Esophagus (tissue), 2 donors: Measurements from ENCODE around the gene GPAT2. TPM values are rescaled to one million over a fixed set of nuclear protein-coding genes. Genes with fewer than 3 reads are reported as not detected.
"Not testable (repeated sequence)": the region's sequence is repeated elsewhere in the genome, so short reads cannot be mapped to it uniquely, and the experiment has no call there.

Experiments
- H3K27ac ChIP-seq, 2 donors: one replicate each; pipeline ENCODE4 v1.5.1; 2013; ENCODE audit warnings: low read depth in 2 of 2, mild to moderate bottlenecking in 2 of 2, inconsistent platforms in 1 of 2, low read length in 1 of 2, moderate library complexity in 1 of 2
- H3K27me3 ChIP-seq, 2 donors: one replicate each; pipeline ENCODE4 v1.6.1; 2013; ENCODE audit warnings: low read length in 2 of 2, control low read depth in 1 of 2, mild to moderate bottlenecking in 1 of 2; ENCODE audit not compliant: insufficient read depth in 2 of 2, control insufficient read depth in 1 of 2
- H3K36me3 ChIP-seq, 2 donors: one replicate each; pipeline ENCODE4 v1.6.1; 2013; ENCODE audit warnings: low read length in 1 of 2; ENCODE audit not compliant: control insufficient read depth in 2 of 2, insufficient read depth in 2 of 2
- H3K4me1 ChIP-seq, 2 donors: one replicate each; pipeline ENCODE4 v1.6.1; 2013; ENCODE audit warnings: low read length in 1 of 2; ENCODE audit not compliant: control insufficient read depth in 2 of 2, insufficient read depth in 2 of 2
- H3K4me3 ChIP-seq, 2 donors: one replicate each; pipeline ENCODE4 v1.5.1; 2013; ENCODE audit warnings: low read length in 2 of 2, mild to moderate bottlenecking in 2 of 2, low read depth in 1 of 2, moderate library complexity in 1 of 2
- H3K9me3 ChIP-seq, 2 donors: one replicate each; pipeline ENCODE4 v1.6.1; 2013; ENCODE audit warnings: mild to moderate bottlenecking in 2 of 2, low read depth in 1 of 2, low read length in 1 of 2, moderate library complexity in 1 of 2; ENCODE audit not compliant: control insufficient read depth in 2 of 2, insufficient read depth in 1 of 2
- WGBS, 2 donors: extraction: QIAGEN DNeasy Blood & Tissue Kit; methylation state at CpG; one replicate each; pipeline ENCODE4 v1.1.7; 2013; 5-methylcytosine and 5-hydroxymethylcytosine counted together
- polyA plus RNA-seq, 2 donors: library from polyadenylated mRNA; stranded (reverse); fragments of 200-250 nt; gene quantifications; one replicate each; pipeline ENCODE4 v1.2.3, GENCODE V29; 2013
- donor health status: healthy with polysubstance abuse.
- donor health status: Bipolar disorder and iron deficiency.

GPAT2 gene
- under 1 TPM; 0.43 to 0.98 TPM for polyA plus RNA-seq

DNA sequence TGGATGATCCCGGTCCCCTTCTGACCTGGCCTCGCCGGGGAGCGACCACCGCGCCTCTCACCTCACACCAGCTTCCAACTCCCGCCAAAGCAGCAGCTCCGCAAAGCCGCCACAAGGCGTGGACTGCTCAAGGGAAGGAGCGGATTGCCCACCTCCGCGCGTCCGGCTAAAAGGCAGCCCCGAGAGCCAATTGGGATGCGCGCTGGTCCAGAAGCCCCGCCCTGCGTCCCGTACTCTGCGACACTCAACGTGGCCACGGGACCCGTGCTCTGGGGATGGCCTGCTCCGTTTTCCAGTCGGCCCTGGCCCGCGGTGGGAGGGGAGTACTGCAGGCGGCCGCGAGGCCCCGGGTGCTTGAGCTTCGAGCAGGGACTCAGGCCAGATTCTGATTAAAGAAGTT is at the start of gene GPAT2:
Gene GPAT2, minus strand, starts transcription at position 125 of the 400 bp plus-strand sequence. CDS start 2,557 bp downstream, outside the sequence.
- not testable (repeated sequence) for H3K27ac ChIP-seq, H3K4me3 ChIP-seq, H3K9me3 ChIP-seq, H3K4me1 ChIP-seq, H3K36me3 ChIP-seq, H3K27me3 ChIP-seq
- no CpG with 5 or more reads among the region's 34 CpGs for WGBS, 2 donors

- no peak overlapping the region for H3K4me3 ChIP-seq
- H3K27me3 ChIP-seq = no peaks in the 10 kb centered on the region
- no peak overlapping the region for H3K27ac ChIP-seq
- no peaks in the 10 kb centered on the region for H3K9me3 ChIP-seq
- 88 to 90% methylated on average over 21 to 22 of the region's 22 CpGs for WGBS, 2 donors
- H3K36me3 ChIP-seq = no peaks in the 10 kb centered on the region
- H3K4me1 ChIP-seq = peaks cover 0 to 2% of the 10 kb centered on the region in 2 donors
Measured at GRCh38 chr2:96083989-96084857, 49.5 kb upstream of the GPAT2 start.

DNA sequence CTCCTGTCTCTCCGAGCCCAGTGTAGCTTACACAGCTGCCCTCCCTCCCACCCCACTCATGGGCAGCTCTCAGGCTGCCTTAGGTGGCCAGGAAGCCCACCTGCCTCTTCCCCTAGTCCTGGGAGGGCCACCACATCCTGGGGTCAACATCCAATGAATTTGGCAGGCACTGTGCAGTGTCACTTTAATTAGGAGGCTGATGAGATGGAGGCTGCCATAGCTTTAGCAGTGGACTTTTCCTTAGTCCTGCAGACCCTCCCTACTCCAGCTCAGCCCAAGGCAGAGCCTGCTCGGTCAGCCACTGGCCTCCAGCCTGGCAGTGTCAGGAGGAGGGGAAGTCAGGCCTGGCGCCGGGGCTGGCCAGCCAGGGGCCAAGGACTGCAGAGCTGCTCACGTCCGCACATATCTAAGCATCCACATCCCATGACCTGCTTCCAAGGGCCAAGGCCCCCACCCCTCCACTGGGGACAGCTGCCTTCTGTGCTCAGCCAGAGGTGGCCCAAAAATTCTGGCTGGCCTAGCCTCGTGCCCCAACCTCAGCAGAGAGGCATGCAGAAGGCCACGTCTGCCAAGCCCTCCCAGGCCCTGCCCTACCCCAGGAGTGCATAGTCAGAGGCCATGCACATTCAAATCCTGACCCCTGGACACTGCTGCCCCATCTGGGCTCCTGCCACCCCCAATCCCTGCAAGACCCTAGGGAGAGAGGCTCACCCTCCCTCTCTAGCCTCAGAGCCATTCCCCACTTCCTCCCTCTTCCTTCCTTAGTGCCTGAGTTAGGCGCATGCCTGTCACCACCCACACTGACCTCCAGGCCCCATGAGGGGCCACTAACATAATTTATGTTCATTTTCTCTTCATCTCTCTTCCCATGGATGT is 48.6 kb upstream of the GPAT2 start:
- Histone ChIP-seq H3K27me3 (no peaks in the 10 kb centered on the region), H3K4me3 (no peak overlapping the region), H3K4me1 (peaks cover 0 to 2% of the 10 kb centered on the region in 2 donors), H3K36me3 (no peaks in the 10 kb centered on the region), H3K27ac (no peak overlapping the region), H3K9me3 (no peaks in the 10 kb centered on the region)
- WGBS, 2 donors = 65 to 77% methylated on average over 9 of the region's 9 CpGs

GRCh38 chr2:96082211-96083063 is 47.7 kb upstream of the GPAT2 start:
- H3K4me3 ChIP-seq = no peak overlapping the region
- H3K4me1 ChIP-seq = peaks cover 0 to 2% of the 10 kb centered on the region in 2 donors
- no peak overlapping the region for H3K27ac ChIP-seq
- H3K27me3 ChIP-seq = no peaks in the 10 kb centered on the region
- H3K36me3 ChIP-seq = no peaks in the 10 kb centered on the region
- H3K9me3 ChIP-seq = no peaks in the 10 kb centered on the region
- 88 to 89% methylated on average over 14 of the region's 14 CpGs for WGBS, 2 donors

DNA sequence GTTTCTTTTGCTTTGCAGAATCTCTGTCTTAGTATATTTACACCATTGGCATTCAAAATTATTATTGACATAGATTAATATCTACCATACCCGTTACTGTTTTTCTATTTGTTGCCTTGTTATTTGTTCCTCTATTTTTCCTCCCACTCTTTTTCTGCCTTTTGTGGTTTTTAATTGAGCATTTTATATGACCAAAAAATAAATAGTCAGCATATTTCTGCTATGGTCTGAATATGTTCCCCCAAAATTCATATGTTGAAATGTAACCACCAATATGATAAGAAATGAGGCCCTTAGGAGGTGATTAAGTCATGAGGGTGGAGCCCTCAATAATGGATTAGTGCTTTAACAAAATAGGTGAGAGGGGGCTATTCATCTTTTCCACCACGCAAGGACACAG is 46.3 kb upstream of the GPAT2 start:
- Histone ChIP-seq H3K4me3 (no peak overlapping the region), H3K36me3 (no peaks in the 10 kb centered on the region), H3K4me1 (peaks cover 0 to 1% of the 10 kb centered on the region in 2 donors), H3K27ac (no peak overlapping the region), H3K9me3 (no peaks in the 10 kb centered on the region), H3K27me3 (no peaks in the 10 kb centered on the region)
- 89 to 90% methylated on average over 2 of the region's 2 CpGs for WGBS, 2 donors

DNA sequence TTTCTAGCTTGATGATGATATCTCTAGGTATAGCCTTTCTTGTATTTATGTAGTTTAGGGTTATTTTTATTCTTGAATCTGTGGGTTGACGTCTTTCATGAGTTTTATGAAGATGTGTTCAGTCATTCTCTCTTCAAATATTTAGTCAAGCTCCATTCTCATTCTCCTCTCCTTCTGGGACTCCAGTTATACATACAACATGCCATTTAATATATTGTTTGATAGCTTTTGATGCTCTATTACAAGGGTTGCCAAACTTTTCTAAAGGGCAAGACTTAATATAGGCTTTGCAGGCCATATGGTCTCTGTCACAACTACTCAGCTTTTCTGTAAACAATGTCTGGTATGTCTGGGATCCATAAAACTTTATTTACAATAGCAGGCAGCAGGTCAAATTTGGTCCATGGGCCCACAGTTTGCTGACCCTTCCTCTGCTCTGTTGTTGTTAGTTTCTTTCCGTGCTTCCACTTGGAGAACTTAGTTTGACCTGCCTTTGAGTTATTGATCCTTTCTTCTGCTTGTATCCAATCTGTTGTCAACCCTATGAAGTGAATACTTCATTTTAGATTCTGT is 40.6 kb upstream of the GPAT2 start:
- no peak overlapping the region for H3K27ac ChIP-seq
- no peaks in the 10 kb centered on the region for H3K36me3 ChIP-seq
- H3K27me3 ChIP-seq = no peaks in the 10 kb centered on the region
- WGBS, 2 donors = 63 to 67% methylated on average over 2 of the region's 2 CpGs
- H3K4me3 ChIP-seq = no peak overlapping the region
- H3K9me3 ChIP-seq = no peaks in the 10 kb centered on the region
- no peaks in the 10 kb centered on the region for H3K4me1 ChIP-seq

- 66 to 83% methylated on average over 6 of the region's 6 CpGs for WGBS, 2 donors
- no peak overlapping the region for H3K27ac ChIP-seq
- H3K9me3 ChIP-seq = no peaks in the 10 kb centered on the region
- no peak overlapping the region for H3K4me3 ChIP-seq
- no peaks in the 10 kb centered on the region for H3K36me3 ChIP-seq
- no peaks in the 10 kb centered on the region for H3K4me1 ChIP-seq
- no peaks in the 10 kb centered on the region for H3K27me3 ChIP-seq
Measured at GRCh38 chr2:96074156-96074555, 39.4 kb upstream of the GPAT2 start.

DNA sequence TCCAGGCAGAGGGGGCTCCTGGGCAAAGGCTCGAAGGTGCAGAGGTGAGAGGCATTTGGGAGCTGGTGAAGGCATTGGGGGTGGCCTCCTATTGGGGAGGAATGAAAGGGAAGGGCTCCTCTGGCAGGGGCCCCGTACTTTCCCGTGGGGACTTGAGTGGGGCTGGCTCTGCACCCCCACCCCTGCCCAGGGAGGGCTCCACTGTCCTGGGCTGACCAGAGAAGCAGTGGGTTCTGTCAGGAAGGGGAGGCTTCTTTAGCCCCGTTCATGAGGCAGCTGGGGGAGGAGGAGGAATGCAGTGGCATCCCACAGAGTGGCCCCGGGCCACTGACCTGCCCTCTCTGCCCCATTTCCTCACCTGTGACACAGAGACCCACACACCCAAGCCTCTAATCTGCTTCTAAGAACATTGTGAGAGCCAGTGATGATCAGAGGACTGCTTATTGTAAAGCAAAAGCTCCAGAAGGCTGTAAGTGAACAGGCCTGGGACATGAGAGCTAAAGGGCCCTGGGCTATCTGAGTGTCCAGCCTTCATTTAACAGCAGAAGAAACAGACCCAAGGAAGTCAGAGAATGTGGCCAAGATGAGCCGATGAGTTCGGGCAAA is 38.6 kb upstream of the GPAT2 start:
- Histone ChIP-seq H3K4me1 (no peaks in the 10 kb centered on the region), H3K4me3 (no peak overlapping the region), H3K36me3 (no peaks in the 10 kb centered on the region), H3K27me3 (no peaks in the 10 kb centered on the region), H3K27ac (no peak overlapping the region), H3K9me3 (no peaks in the 10 kb centered on the region)
- 69 to 70% methylated on average over 7 of the region's 7 CpGs for WGBS, 2 donors
